Colonic mucosa (tissue), 4 donors: Measurements from ENCODE around the gene NAA50. TPM values are rescaled to one million over a fixed set of nuclear protein-coding genes. Genes with fewer than 3 reads are reported as not detected.

ENCODE experiments used
- DNase-seq: peaks from one replicate; pipeline ENCODE4 v3.0.0-alpha.2; 2020
- H3K27ac ChIP-seq: fragments of 200-600 bp; one replicate; pipeline ENCODE4 v1.8.0; 2021
- H3K27me3 ChIP-seq: fragments of 200-600 bp; one replicate; pipeline ENCODE4 v1.8.0; 2021
- H3K36me3 ChIP-seq: fragments of 200-600 bp; one replicate; pipeline ENCODE4 v1.8.0; 2021
- H3K4me1 ChIP-seq: fragments of 200-600 bp; one replicate; pipeline ENCODE4 v1.8.0; 2021; ENCODE audit warnings: mild to moderate bottlenecking
- H3K4me3 ChIP-seq: fragments of 200-600 bp; one replicate; pipeline ENCODE4 v1.8.0; 2021
- H3K9ac ChIP-seq, 2 donors: one replicate each; pipeline ENCODE4 v1.7.0; 2013; ENCODE audit warnings: control low read depth in 2 of 2, low read depth in 2 of 2, low read length in 2 of 2
- H3K9me3 ChIP-seq: fragments of 200-600 bp; one replicate; pipeline ENCODE4 v1.8.0; 2021
- intact Hi-C: fragments of 100-400 bp; cut with DNase I; formaldehyde crosslinking; loops from one replicate; pipeline ENCODE4 v1.14.1; 2022
- total RNA-seq, 2 donors: library from RNA; stranded (reverse); fragmentation: NEBNext Ultra II Directional in 1 of 2; extraction: Animal tissue kit (Norgen Biotek cat#: 25700) in 1 of 2; gene quantifications; one replicate each; pipeline ENCODE4 v1.2.1, GENCODE V29; 2021
- TF ChIP-seq, protein P1 (sequence below): fragments of 200-600 bp; IDR thresholded peaks from one replicate; pipeline ENCODE4 v1.8.0; 2022; ENCODE audit warnings: antibody characterized with exemption, mild to moderate bottlenecking
- donor health status: healthy.
- donor health status: DM: no; HTN: no; CAD: no.
- donor health status: DM: no; HTN: no; CAD: no.

Gene NAA50
- total RNA-seq, 2 donors from 2014 or later, result 107 to 124 TPM

GRCh38 chr3:113728661-113729060 lies 17.4 kb downstream of the NAA50 start:
- no peak overlapping the region for H3K4me3 ChIP-seq
- H3K36me3 ChIP-seq, result no peaks in the 10 kb centered on the region
- DNase-seq, result no peak
- no peak overlapping the region for H3K27ac ChIP-seq
- TF ChIP-seq, protein P1, sequence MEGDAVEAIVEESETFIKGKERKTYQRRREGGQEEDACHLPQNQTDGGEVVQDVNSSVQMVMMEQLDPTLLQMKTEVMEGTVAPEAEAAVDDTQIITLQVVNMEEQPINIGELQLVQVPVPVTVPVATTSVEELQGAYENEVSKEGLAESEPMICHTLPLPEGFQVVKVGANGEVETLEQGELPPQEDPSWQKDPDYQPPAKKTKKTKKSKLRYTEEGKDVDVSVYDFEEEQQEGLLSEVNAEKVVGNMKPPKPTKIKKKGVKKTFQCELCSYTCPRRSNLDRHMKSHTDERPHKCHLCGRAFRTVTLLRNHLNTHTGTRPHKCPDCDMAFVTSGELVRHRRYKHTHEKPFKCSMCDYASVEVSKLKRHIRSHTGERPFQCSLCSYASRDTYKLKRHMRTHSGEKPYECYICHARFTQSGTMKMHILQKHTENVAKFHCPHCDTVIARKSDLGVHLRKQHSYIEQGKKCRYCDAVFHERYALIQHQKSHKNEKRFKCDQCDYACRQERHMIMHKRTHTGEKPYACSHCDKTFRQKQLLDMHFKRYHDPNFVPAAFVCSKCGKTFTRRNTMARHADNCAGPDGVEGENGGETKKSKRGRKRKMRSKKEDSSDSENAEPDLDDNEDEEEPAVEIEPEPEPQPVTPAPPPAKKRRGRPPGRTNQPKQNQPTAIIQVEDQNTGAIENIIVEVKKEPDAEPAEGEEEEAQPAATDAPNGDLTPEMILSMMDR, result no peak
- no peak overlapping the region for H3K9ac ChIP-seq
- H3K9me3 ChIP-seq, result no peaks in the 10 kb centered on the region
- intact Hi-C loops, result no loop called here
- no peaks in the 10 kb centered on the region for H3K4me1 ChIP-seq
- H3K27me3 ChIP-seq, result no peaks in the 10 kb centered on the region

DNA sequence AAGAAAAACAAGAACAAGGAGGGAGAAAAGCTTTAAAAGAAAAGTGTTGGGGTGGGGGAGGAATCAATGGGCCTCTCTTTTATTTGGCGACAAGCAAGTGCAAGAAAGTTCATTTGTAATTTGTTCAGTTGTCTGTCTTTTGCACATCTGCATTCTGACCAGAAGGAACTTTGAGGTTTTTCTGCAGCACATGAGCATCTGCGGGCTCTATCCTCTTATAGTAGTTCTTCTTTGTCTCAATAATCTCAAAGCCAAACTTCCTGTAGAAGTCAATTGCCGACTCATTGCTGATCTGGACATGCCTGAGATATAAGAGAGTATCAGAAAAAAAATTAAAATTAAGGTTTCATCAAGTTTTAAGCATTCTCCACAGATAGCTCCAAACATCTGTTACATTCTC lies 24.4 kb downstream of the NAA50 start:
- Histone ChIP-seq H3K4me3 (no peak overlapping the region), H3K9me3 (no peaks in the 10 kb centered on the region), H3K9ac (no peak overlapping the region), H3K27ac (no peak overlapping the region), H3K4me1 (no peaks in the 10 kb centered on the region), H3K27me3 (no peaks in the 10 kb centered on the region), H3K36me3 (no peaks in the 10 kb centered on the region)
- no peak for DNase-seq
- TF ChIP-seq, protein P1, result no peak
- intact Hi-C loops, result no loop called here

DNA sequence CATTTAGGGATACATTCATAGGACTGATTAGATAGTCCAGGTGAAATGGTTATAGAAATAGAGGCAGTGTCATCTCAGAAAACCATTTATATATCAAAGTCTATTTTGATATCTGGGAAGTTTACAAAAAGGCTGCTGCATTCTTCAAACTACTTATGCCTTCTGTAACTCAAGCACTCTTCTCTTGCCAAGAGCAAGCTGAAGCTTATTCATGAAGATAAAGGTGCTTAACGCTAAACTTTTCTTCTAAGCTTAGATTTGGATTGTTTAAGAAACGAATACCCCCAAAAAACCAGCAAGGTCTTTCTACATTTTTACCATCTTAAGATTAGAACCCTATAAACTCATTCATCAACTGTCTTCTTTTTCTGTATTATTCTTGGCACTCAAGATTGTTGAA lies 26.3 kb downstream of the NAA50 start:
- TF ChIP-seq, protein P1, result no peak
- H3K4me1 ChIP-seq, result no peaks in the 10 kb centered on the region
- no peak overlapping the region for H3K27ac ChIP-seq
- H3K9ac ChIP-seq, result no peak overlapping the region
- no peak for DNase-seq
- no peaks in the 10 kb centered on the region for H3K9me3 ChIP-seq
- no peaks in the 10 kb centered on the region for H3K27me3 ChIP-seq
- H3K36me3 ChIP-seq, result no peaks in the 10 kb centered on the region
- intact Hi-C loops, result no loop called here
- no peak overlapping the region for H3K4me3 ChIP-seq

DNA sequence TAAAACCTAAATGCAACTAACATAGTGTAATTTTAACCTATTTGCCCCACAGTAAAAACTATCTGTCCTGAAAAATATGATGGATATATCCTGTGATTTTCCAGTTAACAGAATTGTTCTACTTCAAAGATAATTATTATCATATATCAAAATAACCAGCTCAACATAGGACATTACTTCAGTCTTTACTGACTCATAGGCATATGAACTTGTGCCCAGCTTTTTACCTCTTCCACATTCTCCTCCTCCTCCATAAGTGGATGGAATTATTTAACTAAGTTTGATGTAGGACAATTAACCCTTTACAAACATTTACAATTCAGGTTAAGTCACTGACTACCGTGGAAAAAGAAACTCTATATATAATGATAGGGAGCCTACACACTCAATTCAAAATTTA lies 26.8 kb downstream of the NAA50 start:
- TF ChIP-seq, protein P1, result no peak
- no peaks in the 10 kb centered on the region for H3K4me1 ChIP-seq
- no peak overlapping the region for H3K9ac ChIP-seq
- H3K27ac ChIP-seq, result no peak overlapping the region
- no peak overlapping the region for H3K4me3 ChIP-seq
- intact Hi-C loops, result no loop called here
- no peaks in the 10 kb centered on the region for H3K9me3 ChIP-seq
- H3K27me3 ChIP-seq, result no peaks in the 10 kb centered on the region
- H3K36me3 ChIP-seq, result no peaks in the 10 kb centered on the region
- DNase-seq, result no peak

- Histone ChIP-seq H3K36me3 (no peaks in the 10 kb centered on the region), H3K27ac (no peak overlapping the region), H3K9ac (no peak overlapping the region), H3K9me3 (no peaks in the 10 kb centered on the region), H3K27me3 (no peaks in the 10 kb centered on the region), H3K4me3 (no peak overlapping the region), H3K4me1 (no peaks in the 10 kb centered on the region)
- TF ChIP-seq, protein P1, result no peak
- no peak for DNase-seq
- intact Hi-C loops, result no loop called here
These were observed 28.2 kb downstream of the NAA50 start for GRCh38 chr3:113717818-113718217.

DNA sequence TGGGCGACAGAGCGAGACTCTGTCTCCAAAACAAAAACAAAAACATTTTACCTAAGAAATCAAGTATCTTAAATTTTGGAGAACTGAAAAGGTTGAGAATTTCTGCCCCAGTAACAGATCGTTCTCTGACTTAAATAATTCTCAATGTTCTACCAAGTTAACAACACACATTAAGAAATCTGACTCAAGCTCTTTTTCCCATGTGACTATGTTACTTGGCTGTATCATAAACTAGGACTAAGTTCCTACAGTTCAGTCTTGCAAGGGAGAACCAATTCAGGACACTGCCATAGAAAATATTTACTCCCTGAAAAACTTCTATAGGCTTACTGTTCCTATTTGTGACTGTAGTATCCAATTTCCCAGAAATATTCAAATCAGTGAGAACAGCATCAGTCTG lies 28.7 kb downstream of the NAA50 start:
- no peak overlapping the region for H3K27ac ChIP-seq
- no peak overlapping the region for H3K4me3 ChIP-seq
- intact Hi-C loops, result no loop called here
- no peaks in the 10 kb centered on the region for H3K36me3 ChIP-seq
- H3K9ac ChIP-seq, result no peak overlapping the region
- H3K9me3 ChIP-seq, result no peaks in the 10 kb centered on the region
- H3K27me3 ChIP-seq, result no peaks in the 10 kb centered on the region
- no peaks in the 10 kb centered on the region for H3K4me1 ChIP-seq
- TF ChIP-seq, protein P1, result no peak
- no peak for DNase-seq
